GM06990 (cell line): ENCODE results near the gene NCOR1.
"Not testable (repeated sequence)": the region's sequence is repeated elsewhere in the genome, so short reads cannot be mapped to it uniquely, and the experiment has no call there.

Source experiments
- DNase-seq: peaks from one replicate; pipeline ENCODE4 v3.0.0-alpha.2; 2011; ENCODE audit not compliant: insufficient read length; ENCODE audit errors: extremely low read depth
- H3K27me3 ChIP-seq: replicated peaks from 2 replicates; pipeline ENCODE4 v1.6.0; 2011; ENCODE audit warnings: low read length; ENCODE audit not compliant: control insufficient read depth, insufficient read depth
- H3K36me3 ChIP-seq: 2 replicates; pipeline ENCODE4 v1.5.1; 2011; ENCODE audit warnings: low read length; ENCODE audit not compliant: control insufficient read depth, insufficient read depth
- H3K4me3 ChIP-seq: replicated peaks from 2 replicates; pipeline ENCODE4 v1.5.1; 2011; ENCODE audit warnings: low read depth, mild to moderate bottlenecking, control low read depth, low read length
- TF ChIP-seq, protein P1 (sequence below): IDR thresholded peaks from 2 replicates; pipeline ENCODE4 v1.5.1; 2011; ENCODE audit warnings: low read length, control low read depth, mild to moderate bottlenecking, inconsistent platforms; ENCODE audit not compliant: insufficient read depth, poor library complexity, severe bottlenecking

The NCOR1 gene

DNA sequence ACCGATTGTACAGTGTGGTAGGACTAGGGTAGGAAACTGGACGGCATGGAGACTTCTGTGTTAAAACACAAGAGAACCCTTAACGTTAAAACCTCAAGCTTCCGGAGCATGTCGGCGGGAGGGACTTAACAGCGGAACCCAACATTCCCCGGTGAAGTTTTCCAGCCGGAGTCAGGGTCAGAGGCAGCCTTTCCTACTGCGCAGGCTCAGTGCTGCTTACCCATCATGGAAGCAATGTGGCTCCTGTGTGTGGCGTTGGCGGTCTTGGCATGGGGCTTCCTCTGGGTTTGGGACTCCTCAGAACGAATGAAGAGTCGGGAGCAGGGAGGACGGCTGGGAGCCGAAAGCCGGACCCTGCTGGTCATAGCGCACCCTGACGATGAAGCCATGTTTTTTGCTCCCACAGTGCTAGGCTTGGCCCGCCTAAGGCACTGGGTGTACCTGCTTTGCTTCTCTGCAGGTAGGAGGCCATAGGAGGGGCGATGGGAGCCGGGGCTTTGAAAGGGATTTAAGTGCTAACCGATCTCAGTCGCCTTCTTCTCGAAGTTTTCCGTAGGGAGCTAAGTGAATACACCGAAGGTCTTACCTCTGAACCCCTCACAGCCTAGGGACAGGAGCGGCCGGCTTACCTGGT, 1.8 kb upstream of the NCOR1 start, which contains the start of gene PIGL:
TSS of gene PIGL (plus strand) at position 209 of the 634 bp plus-strand sequence. CDS start at position 226, 17 bp downstream.
- Histone ChIP-seq H3K4me3 (peak within 1 kb of the TSS; percentile 90), H3K36me3 (no peaks in the 10 kb centered on the region), H3K27me3 (no peaks in the 10 kb centered on the region)
- DNase-seq = peak; percentile 87
- TF ChIP-seq, protein P1, sequence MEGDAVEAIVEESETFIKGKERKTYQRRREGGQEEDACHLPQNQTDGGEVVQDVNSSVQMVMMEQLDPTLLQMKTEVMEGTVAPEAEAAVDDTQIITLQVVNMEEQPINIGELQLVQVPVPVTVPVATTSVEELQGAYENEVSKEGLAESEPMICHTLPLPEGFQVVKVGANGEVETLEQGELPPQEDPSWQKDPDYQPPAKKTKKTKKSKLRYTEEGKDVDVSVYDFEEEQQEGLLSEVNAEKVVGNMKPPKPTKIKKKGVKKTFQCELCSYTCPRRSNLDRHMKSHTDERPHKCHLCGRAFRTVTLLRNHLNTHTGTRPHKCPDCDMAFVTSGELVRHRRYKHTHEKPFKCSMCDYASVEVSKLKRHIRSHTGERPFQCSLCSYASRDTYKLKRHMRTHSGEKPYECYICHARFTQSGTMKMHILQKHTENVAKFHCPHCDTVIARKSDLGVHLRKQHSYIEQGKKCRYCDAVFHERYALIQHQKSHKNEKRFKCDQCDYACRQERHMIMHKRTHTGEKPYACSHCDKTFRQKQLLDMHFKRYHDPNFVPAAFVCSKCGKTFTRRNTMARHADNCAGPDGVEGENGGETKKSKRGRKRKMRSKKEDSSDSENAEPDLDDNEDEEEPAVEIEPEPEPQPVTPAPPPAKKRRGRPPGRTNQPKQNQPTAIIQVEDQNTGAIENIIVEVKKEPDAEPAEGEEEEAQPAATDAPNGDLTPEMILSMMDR = no peak

DNA sequence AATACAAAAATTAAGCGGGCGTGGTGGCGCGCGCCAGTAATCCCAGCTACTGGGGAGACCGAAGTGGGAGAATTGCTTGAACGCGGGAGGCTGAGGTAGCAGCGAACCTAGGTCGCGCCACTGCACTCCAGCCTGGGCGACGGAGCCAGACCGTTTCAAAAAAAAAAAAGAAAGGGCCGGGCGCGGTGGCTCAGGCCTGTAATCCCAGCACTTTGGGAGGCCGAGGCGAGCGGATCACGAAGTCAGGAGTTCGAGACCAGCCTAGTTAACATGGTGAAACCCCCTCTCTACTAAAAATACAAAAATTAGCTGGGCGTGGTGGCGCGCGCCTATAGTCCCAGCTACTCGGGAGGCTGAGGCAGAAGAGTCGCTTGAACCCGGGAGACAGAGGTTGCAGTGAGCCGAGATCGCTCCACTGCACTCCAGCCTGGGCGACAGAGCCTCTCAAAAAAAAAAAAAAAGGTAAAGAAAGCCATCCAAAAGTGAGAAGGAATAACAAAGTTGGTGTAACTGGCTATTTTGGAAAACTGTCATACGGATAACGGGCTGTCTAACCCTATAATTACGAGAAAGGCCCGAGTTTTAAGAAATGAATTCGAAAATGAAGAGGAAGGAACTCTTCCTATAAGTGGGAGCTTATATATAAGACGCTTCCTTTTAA, 1.1 kb upstream of the NCOR1 start:
- not testable (repeated sequence) for DNase-seq, H3K27me3 ChIP-seq, H3K36me3 ChIP-seq
- peak overlapping the region; percentile 90 for H3K4me3 ChIP-seq

DNA sequence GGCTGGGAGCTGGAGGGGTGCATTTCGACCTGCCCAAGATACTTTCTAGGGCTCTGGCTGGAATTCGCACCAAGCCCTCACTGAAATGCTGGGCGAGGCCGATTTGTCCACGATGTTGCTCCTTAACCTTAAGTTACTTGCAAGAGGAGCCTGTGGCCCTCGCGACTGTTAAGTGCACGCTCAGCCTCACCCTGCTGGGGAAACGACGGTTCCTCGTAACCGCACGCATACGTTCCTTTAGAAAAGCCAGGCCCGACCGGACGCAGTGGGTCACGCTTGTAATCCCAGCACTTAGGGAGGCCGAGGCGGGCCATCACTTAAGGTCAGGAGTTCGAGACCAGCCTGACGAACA, 607 bp upstream of the NCOR1 start:
- Histone ChIP-seq H3K36me3 (no peaks in the 10 kb centered on the region), H3K4me3 (peak overlapping the region; percentile 88), H3K27me3 (no peaks in the 10 kb centered on the region)
- no peak for DNase-seq
- TF ChIP-seq, protein P1 = no peak

DNA sequence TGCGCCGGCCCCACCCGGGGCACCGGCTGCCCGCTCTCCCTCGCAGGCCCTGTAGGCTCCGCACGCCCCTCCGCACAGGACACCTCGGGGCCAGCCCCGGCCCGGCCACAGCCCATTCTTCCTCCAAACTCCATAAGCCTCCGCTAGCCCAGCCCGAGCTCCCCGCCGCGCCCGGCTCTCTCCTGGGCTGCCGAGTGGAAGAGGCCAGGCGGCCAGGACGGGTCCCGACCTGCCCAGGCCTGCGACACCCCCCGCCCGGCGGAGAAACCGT, 397 bp downstream of the NCOR1 start:
- Histone ChIP-seq H3K27me3 (no peaks in the 10 kb centered on the region), H3K36me3 (no peaks in the 10 kb centered on the region), H3K4me3 (peak overlapping the region; percentile 88)
- DNase-seq = peak; percentile 78
- TF ChIP-seq, protein P1 = no peak

DNA sequence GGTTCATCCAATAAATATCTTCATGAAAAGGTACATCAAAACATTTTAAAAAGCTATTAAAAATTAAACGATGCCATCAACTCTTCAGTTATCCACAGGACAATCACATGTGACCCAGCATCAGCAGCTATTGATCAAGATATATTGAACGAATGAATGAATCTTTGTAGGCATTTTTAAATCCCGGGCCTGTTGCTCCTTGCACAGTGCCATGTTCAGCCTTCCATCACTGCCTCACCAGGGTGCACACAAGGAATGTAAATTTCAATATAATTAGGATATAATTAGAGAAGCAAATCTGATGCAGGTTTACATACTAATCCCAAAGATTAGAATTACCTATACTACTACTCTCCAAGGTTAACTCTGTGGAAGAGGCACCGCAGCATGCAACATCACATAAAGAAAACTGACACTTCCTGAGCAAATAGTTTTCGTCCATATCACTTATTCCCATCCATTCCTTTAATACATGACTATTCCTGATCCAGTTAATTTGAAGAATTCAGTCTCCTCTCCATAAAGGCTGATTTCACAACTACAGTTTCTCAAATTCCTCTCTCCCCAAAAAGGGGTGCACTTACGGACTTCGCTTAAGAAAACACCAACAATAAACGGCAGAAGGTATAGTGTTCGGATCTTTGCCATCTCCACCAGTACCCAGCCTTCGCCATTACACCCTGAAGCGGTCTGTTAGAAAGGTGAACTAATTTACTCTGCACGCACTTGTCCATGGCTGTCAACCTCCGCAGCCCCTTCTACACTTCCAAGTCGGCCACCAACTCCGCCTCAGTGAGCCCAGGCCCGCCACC, 938 bp downstream of the NCOR1 start:
- TF ChIP-seq, protein P1 = no peak
- no peak for DNase-seq
- Histone ChIP-seq H3K36me3 (no peaks in the 10 kb centered on the region), H3K27me3 (no peaks in the 10 kb centered on the region), H3K4me3 (peak overlapping the region; percentile 88)

DNA sequence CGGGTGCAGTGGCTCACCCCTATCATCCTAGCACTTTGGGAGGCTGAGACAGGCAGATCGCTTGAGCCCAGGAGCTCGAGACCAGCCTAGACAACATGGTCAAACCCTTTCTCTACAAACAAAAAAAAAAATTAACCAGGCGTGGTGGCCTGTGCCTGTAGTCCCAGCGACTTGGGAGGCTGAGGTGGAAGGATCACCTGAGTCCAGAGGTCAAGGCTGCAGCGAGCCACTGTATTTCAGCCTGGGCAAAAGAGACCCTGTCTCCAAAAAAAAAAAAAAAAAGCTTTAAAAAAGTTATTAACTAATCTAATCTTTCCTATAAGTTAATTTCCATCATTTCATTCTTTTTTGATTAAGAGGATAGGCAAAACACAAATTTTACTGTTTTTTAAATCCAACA, 2.5 kb downstream of the NCOR1 start:
- DNase-seq = no peak
- Histone ChIP-seq H3K27me3 (no peaks in the 10 kb centered on the region), H3K4me3 (no peak overlapping the region), H3K36me3 (no peaks in the 10 kb centered on the region)
- TF ChIP-seq, protein P1 = no peak
